Gastroesophageal sphincter (tissue), 4 donors: ENCODE data around the gene ANKS1A. TPM values are rescaled to one million over a fixed set of nuclear protein-coding genes. Genes with fewer than 3 reads are reported as not detected.
"Not testable (repeated sequence)": the region's sequence is repeated elsewhere in the genome, so short reads cannot be mapped to it uniquely, and the experiment has no call there.

Experiments used
- ATAC-seq: fragments of 150-250 bp; one replicate; pipeline ENCODE4 v1.9.1; 2016; ENCODE audit warnings: mild to moderate bottlenecking, moderate library complexity
- H3K27ac ChIP-seq, 4 donors: fragments of 200-600 bp; sonication (generic) in 3 of 4; 1 replicate in 3 of 4; 2 replicates in 1 of 4; pipeline ENCODE4 v1.5.1; 2016 to 2019
- H3K27me3 ChIP-seq: fragments of 200-600 bp; sonication (generic); one replicate; pipeline ENCODE4 v1.5.1; 2019
- H3K36me3 ChIP-seq, 2 donors: fragments of 200-600 bp; sonication (generic); one replicate each; pipeline ENCODE4 v1.5.1; 2019; ENCODE audit warnings: control low read depth in 1 of 2
- H3K4me1 ChIP-seq, 3 donors: fragments of 200-600 bp; sonication (generic); 1 replicate in 2 of 3; 2 replicates in 1 of 3; pipeline ENCODE4 v1.5.1; 2016 to 2019; ENCODE audit warnings: control low read depth in 2 of 3
- H3K4me3 ChIP-seq, 2 donors: fragments of 200-600 bp; sonication (generic); one replicate each; pipeline ENCODE4 v1.5.1; 2019; ENCODE audit warnings: mild to moderate bottlenecking in 1 of 2, moderate library complexity in 1 of 2
- H3K9me3 ChIP-seq, 3 donors: fragments of 200-600 bp; sonication (generic); one replicate each; pipeline ENCODE4 v1.5.1; 2017 to 2019; ENCODE audit warnings: control low read depth in 2 of 3
- CTCF ChIP-seq, 4 experiments: fragments of 200-600 bp in 2 of 4; fragments of 450-650 bp in 2 of 4; sonication (generic) in 1 of 4; IDR thresholded peaks; one replicate each; pipeline ENCODE4 v1.5.1; 2017 to 2019; ENCODE audit warnings: antibody characterized with exemption in 4 of 4, mild to moderate bottlenecking in 2 of 4, moderate library complexity in 2 of 4
- EP300 ChIP-seq: sonication (generic); formaldehyde crosslinking; IDR thresholded peaks from one replicate; pipeline ENCODE4 v1.6.1; 2017; ENCODE audit warnings: antibody characterized with exemption, mild to moderate bottlenecking
- POLR2A ChIP-seq, 2 donors: fragments of 450-650 bp; IDR thresholded peaks; one replicate each; pipeline ENCODE4 v1.6.1; 2017; ENCODE audit warnings: antibody characterized with exemption in 2 of 2, mild to moderate bottlenecking in 2 of 2, moderate library complexity in 1 of 2
- POLR2AphosphoS5 ChIP-seq: sonication (generic); formaldehyde crosslinking; IDR thresholded peaks from one replicate; pipeline ENCODE4 v1.6.1; 2017; ENCODE audit warnings: antibody characterized with exemption
- WGBS, 2 donors: methylation state at CpG; one replicate each; pipeline ENCODE4 v1.1.5; 2018; ENCODE audit warnings: low coverage in 1 of 2; 5-methylcytosine and 5-hydroxymethylcytosine counted together
- total RNA-seq, 4 donors: library from RNA; depleted of rRNA; stranded (reverse); fragments of >200 nt; gene quantifications; one replicate each; pipeline ENCODE4 v1.1.0, GENCODE V29; 2016

ANKS1A gene
- total RNA-seq, 4 donors from 2014 or later, result 52.0 to 135 (median 88.4) TPM

GRCh38 chr6:34993213-34993612 is 104.2 kb downstream of the ANKS1A start:
- Histone ChIP-seq H3K4me3 (no peak overlapping the region), H3K4me1 (peaks cover 0 to 8% (median 0%) of the 10 kb centered on the region in 3 donors), H3K27ac (no peak overlapping the region), H3K36me3 (peaks cover 0 to 68% of the 10 kb centered on the region in 2 donors), H3K27me3 (no peaks in the 10 kb centered on the region), H3K9me3 (no peaks in the 10 kb centered on the region)
- no peak for ATAC-seq
- WGBS, 2 donors, result 92% methylated on average over 2 of the region's 3 CpGs; no CpG with 5 or more reads in 1 of the 2 donors
- no peak for TF ChIP-seq POLR2A (IDR thresholded peaks at IDR 0.05)
- TF ChIP-seq POLR2AphosphoS5, result no peak
- no peak for TF ChIP-seq EP300
- TF ChIP-seq CTCF (IDR thresholded peaks at IDR 0.05), result no peak

- no peak for ATAC-seq
- H3K36me3 ChIP-seq, result peaks cover 0 to 63% of the 10 kb centered on the region in 2 donors
- H3K27me3 ChIP-seq, result no peaks in the 10 kb centered on the region
- no peaks in the 10 kb centered on the region for H3K9me3 ChIP-seq
- WGBS, 2 donors, result 92 to 100% methylated on average over 1 to 7 of the region's 7 CpGs
- no peak overlapping the region for H3K27ac ChIP-seq
- peaks cover 0 to 8% (median 0%) of the 10 kb centered on the region in 3 donors for H3K4me1 ChIP-seq
- TF ChIP-seq POLR2AphosphoS5 (no peak), EP300 (no peak), POLR2A (IDR thresholded peaks at IDR 0.05) (no peak), CTCF (IDR thresholded peaks at IDR 0.05) (no peak)
- no peak overlapping the region for H3K4me3 ChIP-seq
Observed at GRCh38 chr6:34994693-34995092, 105.6 kb downstream of the ANKS1A start.

GRCh38 chr6:34998417-34998816 is 109.4 kb downstream of the ANKS1A start:
- H3K4me1 ChIP-seq, H3K27ac ChIP-seq, H3K4me3 ChIP-seq, ATAC-seq, H3K9me3 ChIP-seq, H3K27me3 ChIP-seq: not testable (repeated sequence)
- WGBS, 2 donors, result 90 to 97% methylated on average over 4 of the region's 8 CpGs
- H3K36me3 ChIP-seq, result peaks cover 0 to 53% of the 10 kb centered on the region in 2 donors

GRCh38 chr6:34999153-34999552 is 110.1 kb downstream of the ANKS1A start:
- not testable (repeated sequence) for H3K4me3 ChIP-seq, H3K4me1 ChIP-seq, H3K27me3 ChIP-seq, H3K27ac ChIP-seq, H3K9me3 ChIP-seq, ATAC-seq
- 100% methylated on average over 2 to 7 of the region's 7 CpGs for WGBS, 2 donors
- peaks cover 0 to 51% of the 10 kb centered on the region in 2 donors for H3K36me3 ChIP-seq

- ATAC-seq, result not testable (repeated sequence)
- H3K36me3 ChIP-seq, result peaks cover 0 to 43% of the 10 kb centered on the region in 2 donors
- 77% methylated on average over 4 of the region's 4 CpGs; no CpG with 5 or more reads in 1 of the 2 donors for WGBS, 2 donors
Observed at GRCh38 chr6:34999962-35000361, 110.9 kb downstream of the ANKS1A start.

GRCh38 chr6:35001349-35001748 is 112.3 kb downstream of the ANKS1A start:
- peaks cover 0 to 34% of the 10 kb centered on the region in 2 donors for H3K36me3 ChIP-seq
- H3K4me1 ChIP-seq, ATAC-seq, H3K27ac ChIP-seq, H3K9me3 ChIP-seq, H3K4me3 ChIP-seq, H3K27me3 ChIP-seq: not testable (repeated sequence)
- WGBS, 2 donors, result 83% methylated on average over 6 of the region's 6 CpGs; no CpG with 5 or more reads in 1 of the 2 donors

More at GRCh38 chr6:34999962-35000361, 110.9 kb downstream of the ANKS1A start:
- not testable (repeated sequence) for H3K27me3 ChIP-seq, H3K4me1 ChIP-seq, H3K4me3 ChIP-seq, H3K27ac ChIP-seq, H3K9me3 ChIP-seq

GRCh38 chr6:35003886-35004530 is 115.0 kb downstream of the ANKS1A start:
- peaks cover 0 to 23% of the 10 kb centered on the region in 2 donors for H3K36me3 ChIP-seq
- not testable (repeated sequence) for H3K4me1 ChIP-seq, ATAC-seq, H3K27me3 ChIP-seq, H3K4me3 ChIP-seq, H3K27ac ChIP-seq, H3K9me3 ChIP-seq
- WGBS, 2 donors, result 79 to 83% methylated on average over 4 to 7 of the region's 12 CpGs
